Melanocyte of skin (primary cell): ENCODE data around the gene DLEC1. TPM values are rescaled to one million over a fixed set of nuclear protein-coding genes. Genes with fewer than 3 reads are reported as not detected.

Source experiments
- small RNA-seq, 2 donors: library from RNA; depleted of rRNA; stranded (forward); fragments of <200 nt; gene quantifications; one replicate each; pipeline ENCODE3, GENCODE V24; 2012
- total RNA-seq, 2 donors: library from RNA; depleted of rRNA; stranded (reverse); fragments of >200 nt; gene quantifications; 2 replicates each; pipeline ENCODE4 v1.2.3, GENCODE V29; 2012

Gene DLEC1, protein sequence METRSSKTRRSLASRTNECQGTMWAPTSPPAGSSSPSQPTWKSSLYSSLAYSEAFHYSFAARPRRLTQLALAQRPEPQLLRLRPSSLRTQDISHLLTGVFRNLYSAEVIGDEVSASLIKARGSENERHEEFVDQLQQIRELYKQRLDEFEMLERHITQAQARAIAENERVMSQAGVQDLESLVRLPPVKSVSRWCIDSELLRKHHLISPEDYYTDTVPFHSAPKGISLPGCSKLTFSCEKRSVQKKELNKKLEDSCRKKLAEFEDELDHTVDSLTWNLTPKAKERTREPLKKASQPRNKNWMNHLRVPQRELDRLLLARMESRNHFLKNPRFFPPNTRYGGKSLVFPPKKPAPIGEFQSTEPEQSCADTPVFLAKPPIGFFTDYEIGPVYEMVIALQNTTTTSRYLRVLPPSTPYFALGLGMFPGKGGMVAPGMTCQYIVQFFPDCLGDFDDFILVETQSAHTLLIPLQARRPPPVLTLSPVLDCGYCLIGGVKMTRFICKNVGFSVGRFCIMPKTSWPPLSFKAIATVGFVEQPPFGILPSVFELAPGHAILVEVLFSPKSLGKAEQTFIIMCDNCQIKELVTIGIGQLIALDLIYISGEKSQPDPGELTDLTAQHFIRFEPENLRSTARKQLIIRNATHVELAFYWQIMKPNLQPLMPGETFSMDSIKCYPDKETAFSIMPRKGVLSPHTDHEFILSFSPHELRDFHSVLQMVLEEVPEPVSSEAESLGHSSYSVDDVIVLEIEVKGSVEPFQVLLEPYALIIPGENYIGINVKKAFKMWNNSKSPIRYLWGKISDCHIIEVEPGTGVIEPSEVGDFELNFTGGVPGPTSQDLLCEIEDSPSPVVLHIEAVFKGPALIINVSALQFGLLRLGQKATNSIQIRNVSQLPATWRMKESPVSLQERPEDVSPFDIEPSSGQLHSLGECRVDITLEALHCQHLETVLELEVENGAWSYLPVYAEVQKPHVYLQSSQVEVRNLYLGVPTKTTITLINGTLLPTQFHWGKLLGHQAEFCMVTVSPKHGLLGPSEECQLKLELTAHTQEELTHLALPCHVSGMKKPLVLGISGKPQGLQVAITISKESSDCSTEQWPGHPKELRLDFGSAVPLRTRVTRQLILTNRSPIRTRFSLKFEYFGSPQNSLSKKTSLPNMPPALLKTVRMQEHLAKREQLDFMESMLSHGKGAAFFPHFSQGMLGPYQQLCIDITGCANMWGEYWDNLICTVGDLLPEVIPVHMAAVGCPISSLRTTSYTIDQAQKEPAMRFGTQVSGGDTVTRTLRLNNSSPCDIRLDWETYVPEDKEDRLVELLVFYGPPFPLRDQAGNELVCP (N-terminal part only)
- under 1 TPM in 1 of 2 donors, not detected in 1; under 0.01 TPM for total RNA-seq

GRCh38 chr3:38039101-38039898 lies at the start of gene DLEC1:
Gene DLEC1 (plus strand): TSS chr3:38039208. CDS start chr3:38039226, 18 bp downstream.

GRCh38 chr3:37990527-37990926 lies 48.5 kb upstream of the DLEC1 start, which contains the start of gene VILL:
Gene VILL (plus strand): TSS chr3:37990786. CDS start chr3:37993673, 2,887 bp downstream.

DNA sequence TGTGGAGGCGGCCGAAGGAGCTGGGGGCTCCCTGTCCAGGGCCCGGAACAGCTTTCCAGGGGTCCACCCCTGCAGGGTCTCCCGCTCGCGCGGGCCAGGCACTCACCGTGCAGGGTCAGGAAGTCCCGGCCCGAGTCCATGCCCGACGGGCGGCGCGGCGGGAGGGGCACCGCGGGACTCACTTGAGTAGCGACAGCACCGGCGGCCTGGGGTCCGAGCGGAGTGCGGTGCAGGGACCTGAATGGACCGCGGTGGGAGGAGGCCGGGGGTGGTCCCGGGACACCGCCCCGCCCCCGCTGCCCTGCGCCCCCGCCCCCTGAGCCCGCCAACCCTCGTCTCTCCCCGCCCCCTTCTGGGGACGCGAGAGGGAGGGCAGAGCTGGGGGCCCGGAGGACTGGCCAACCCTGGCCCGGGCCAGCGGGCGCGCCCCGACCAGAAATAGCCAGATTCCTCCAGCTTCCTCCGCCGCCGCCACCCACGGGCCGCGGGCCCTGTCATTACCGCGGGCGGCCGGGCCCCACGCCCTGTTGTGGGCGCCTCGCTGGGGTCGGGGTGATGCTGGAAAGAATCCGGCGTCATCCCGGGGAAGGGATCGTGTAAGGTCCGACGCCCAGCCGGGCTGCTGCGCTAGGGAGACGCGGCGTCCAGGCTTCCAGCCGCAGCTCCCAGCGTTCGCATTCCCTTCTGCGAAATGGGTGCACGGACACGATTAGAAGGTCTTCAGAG lies 9.4 kb upstream of the DLEC1 start, which contains the start of gene PLCD1:
Gene PLCD1, minus strand, starts transcription at position 243 of the 726 bp plus-strand sequence. Its CDS starts 103 bp downstream, at position 140.

DNA sequence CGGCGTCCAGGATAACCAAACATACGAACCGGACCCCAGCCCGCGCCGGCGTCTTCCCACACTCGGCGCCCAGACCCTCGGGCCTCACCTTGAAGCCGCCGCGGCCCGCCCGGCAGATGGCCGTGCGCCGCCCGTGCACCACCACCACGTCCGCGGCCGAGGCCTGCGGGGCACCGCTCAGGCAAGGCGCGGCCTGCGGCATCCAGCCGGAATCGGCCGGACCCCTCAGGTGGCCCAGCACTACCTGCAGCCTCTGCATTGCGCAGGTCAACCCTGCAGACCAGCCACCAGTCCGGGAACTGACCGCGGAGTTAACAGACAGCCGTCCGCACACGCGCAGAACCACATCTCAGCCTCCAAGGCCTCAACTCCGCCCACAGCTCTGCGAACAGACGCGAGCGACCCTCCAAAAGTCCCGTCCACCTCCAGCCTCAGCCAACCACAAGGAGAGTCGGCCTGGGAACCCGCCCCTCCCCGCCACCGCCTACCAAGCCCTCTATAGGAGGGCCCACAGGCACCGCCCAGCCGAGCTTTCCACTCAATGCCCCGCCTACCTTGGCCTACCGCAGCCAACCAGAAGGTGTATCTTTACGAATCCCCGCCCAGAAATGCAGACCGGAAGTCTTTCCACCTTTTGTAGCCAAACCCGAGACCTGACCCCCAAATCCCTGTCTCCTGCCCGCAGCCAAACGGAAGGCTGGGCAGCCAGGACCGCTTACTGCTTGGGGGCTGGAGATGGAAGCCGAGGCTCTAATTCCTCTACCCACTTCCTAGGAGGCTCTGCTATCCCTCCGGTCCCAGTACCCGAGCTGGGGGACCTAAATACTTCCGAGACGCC lies 98.0 kb downstream of the DLEC1 start, which contains the start of gene ACAA1:
Gene ACAA1, minus strand, starts transcription at position 351 of the 838 bp plus-strand sequence. Its CDS starts 92 bp downstream, at position 259.

DNA sequence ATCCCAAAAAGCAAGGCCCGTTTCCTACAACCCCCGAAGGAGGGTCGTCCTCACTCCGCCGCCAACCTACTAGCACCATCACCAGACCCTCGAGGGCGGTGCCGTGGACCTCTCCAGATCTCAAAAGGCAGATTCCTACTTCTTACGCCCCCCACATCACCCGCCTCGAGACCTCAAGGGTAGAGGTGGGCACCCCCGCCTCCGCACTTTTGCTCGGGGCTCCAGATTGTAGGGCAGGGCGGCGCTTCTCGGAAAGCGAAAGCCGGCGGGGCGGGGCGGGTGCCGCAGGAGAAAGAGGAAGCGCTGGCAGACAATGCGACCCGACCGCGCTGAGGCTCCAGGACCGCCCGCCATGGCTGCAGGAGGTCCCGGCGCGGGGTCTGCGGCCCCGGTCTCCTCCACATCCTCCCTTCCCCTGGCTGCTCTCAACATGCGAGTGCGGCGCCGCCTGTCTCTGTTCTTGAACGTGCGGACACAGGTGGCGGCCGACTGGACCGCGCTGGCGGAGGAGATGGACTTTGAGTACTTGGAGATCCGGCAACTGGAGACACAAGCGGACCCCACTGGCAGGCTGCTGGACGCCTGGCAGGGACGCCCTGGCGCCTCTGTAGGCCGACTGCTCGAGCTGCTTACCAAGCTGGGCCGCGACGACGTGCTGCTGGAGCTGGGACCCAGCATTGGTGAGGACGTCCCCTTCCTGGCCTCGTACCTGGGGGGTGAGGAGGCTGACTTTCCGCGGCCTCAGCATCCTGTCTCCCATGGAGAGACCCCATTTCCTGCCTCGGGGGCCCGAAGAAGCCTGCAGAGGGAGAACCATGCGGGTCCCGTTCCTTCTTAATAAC lies 99.6 kb downstream of the DLEC1 start, which contains the start of gene MYD88:
Gene MYD88, plus strand, starts transcription at position 313 of the 842 bp plus-strand sequence. Its CDS starts 40 bp downstream, at position 353.

GRCh38 chr3:38164952-38165721 lies 126.1 kb downstream of the DLEC1 start, which contains the start of gene OXSR1:
Gene OXSR1 (plus strand): TSS chr3:38165537. CDS start chr3:38165877, 340 bp downstream.

Small RNAs within 50 kb of the gene (small RNA-seq; reads per million reads assigned to genes)
- 0 reads per million in 2 donors for gene RF00019

Other genes with a start within 250 kb of the DLEC1 start
- 10 to 100 TPM; 12.4 to 29.6 TPM for gene CTDSPL, start 177.3 kb upstream of the DLEC1 start, total RNA-seq
- gene VILL, start 48.4 kb upstream of the DLEC1 start, total RNA-seq, result 1 to 10 TPM; 3.7 to 5.5 TPM
- 10 to 100 TPM in 1 of 2 donors, 1 to 10 TPM in 1; 10.0 to 14.7 TPM for gene PLCD1, start 9.6 kb upstream of the DLEC1 start, total RNA-seq
- gene ACAA1, start 97.9 kb downstream of the DLEC1 start, total RNA-seq, result 10 to 100 TPM; 25.8 to 33.6 TPM
- gene MYD88, start 99.5 kb downstream of the DLEC1 start, total RNA-seq, result 10 to 100 TPM; 27.9 to 44.6 TPM
- gene OXSR1, start 126.3 kb downstream of the DLEC1 start, total RNA-seq, result 10 to 100 TPM; 31.7 to 41.3 TPM
- gene SLC22A13, start 226.6 kb downstream of the DLEC1 start, total RNA-seq, result under 1 TPM; under 0.01 to 0.33 TPM
- under 1 TPM in 1 of 2 donors, not detected in 1; under 0.01 TPM for gene SLC22A14, start 243.1 kb downstream of the DLEC1 start, total RNA-seq